ENCODE results near the gene KLRK1. TPM values are rescaled to one million over a fixed set of nuclear protein-coding genes. Genes with fewer than 3 reads are reported as not detected.
A peak's percentile ranks its signal among the peaks of the same experiment; 100 is the strongest.
"Not testable (repeated sequence)": the region's sequence is repeated elsewhere in the genome, so short reads cannot be mapped to it uniquely, and the experiment has no call there.

The KLRK1 gene
- total and polyA plus RNA-seq, 5 donors from 2014 or later: 0.98 to 2.8 (median 2.7) TPM

- H3K4me3 Mint-ChIP-seq; H3K36me3 Mint-ChIP-seq; H3K36me3 ChIP-seq (ENCODE audit: control insufficient read depth, insufficient read depth, low read length); H3K4me1 ChIP-seq (ENCODE audit: control insufficient read depth, insufficient read depth, low read length, poor library complexity, severe bottlenecking); H3K9me3 Mint-ChIP-seq; H3K4me1 Mint-ChIP-seq; DNase-seq; H3K27ac ChIP-seq (ENCODE audit: insufficient read depth, low read length, poor library complexity, severe bottlenecking); ATAC-seq (ENCODE audit: low read depth in 2 of 2); H3K9me3 ChIP-seq (ENCODE audit: control insufficient read depth in 2 of 2, low read length in 2 of 2); H3K27me3 ChIP-seq (ENCODE audit: control insufficient read depth, insufficient read depth, low read length); H3K27ac Mint-ChIP-seq; H3K4me3 ChIP-seq (ENCODE audit: low read depth, low read length): not testable (repeated sequence)
- peaks cover 16% of the 10 kb centered on the region for H3K27me3 Mint-ChIP-seq
These were observed 2.3 kb downstream of the KLRK1 start for GRCh38 chr12:10387498-10387897.

- Histone ChIP-seq H3K27ac (ENCODE audit: insufficient read depth, low read length, poor library complexity, severe bottlenecking) (no peak overlapping the region), H3K36me3 (ENCODE audit: control insufficient read depth, insufficient read depth, low read length) (no peaks in the 10 kb centered on the region), H3K4me3 (ENCODE audit: low read depth, low read length) (no peak overlapping the region), H3K9me3 (ENCODE audit: control insufficient read depth in 2 of 2, low read length in 2 of 2) (no peaks in the 10 kb centered on the region), H3K4me1 (ENCODE audit: control insufficient read depth, insufficient read depth, low read length, poor library complexity, severe bottlenecking) (no peaks in the 10 kb centered on the region), H3K27me3 (ENCODE audit: control insufficient read depth, insufficient read depth, low read length) (peaks cover 3% of the 10 kb centered on the region)
- no peaks in the 10 kb centered on the region for H3K36me3 Mint-ChIP-seq
- DNase-seq (no peak), ATAC-seq (ENCODE audit: low read depth in 2 of 2) (no peak)
- no peak overlapping the region for H3K27ac Mint-ChIP-seq
- H3K9me3 Mint-ChIP-seq: no peaks in the 10 kb centered on the region
- H3K4me1 Mint-ChIP-seq: peaks cover 0 to 6% (median 2%) of the 10 kb centered on the region in 4 donors
- peaks cover 19% of the 10 kb centered on the region for H3K27me3 Mint-ChIP-seq
- H3K4me3 Mint-ChIP-seq: no peak overlapping the region
These were observed 3.0 kb downstream of the KLRK1 start for GRCh38 chr12:10386857-10387256.

- no peaks in the 10 kb centered on the region for H3K36me3 Mint-ChIP-seq
- Histone ChIP-seq H3K27me3 (ENCODE audit: control insufficient read depth, insufficient read depth, low read length) (peaks cover 3% of the 10 kb centered on the region), H3K27ac (ENCODE audit: insufficient read depth, low read length, poor library complexity, severe bottlenecking) (no peak overlapping the region), H3K4me1 (ENCODE audit: control insufficient read depth, insufficient read depth, low read length, poor library complexity, severe bottlenecking) (no peaks in the 10 kb centered on the region), H3K4me3 (ENCODE audit: low read depth, low read length) (no peak overlapping the region), H3K9me3 (ENCODE audit: control insufficient read depth in 2 of 2, low read length in 2 of 2) (no peaks in the 10 kb centered on the region), H3K36me3 (ENCODE audit: control insufficient read depth, insufficient read depth, low read length) (no peaks in the 10 kb centered on the region)
- no peak overlapping the region for H3K4me3 Mint-ChIP-seq
- H3K9me3 Mint-ChIP-seq: peaks cover 0 to 4% (median 0%) of the 10 kb centered on the region in 7 donors
- H3K27ac Mint-ChIP-seq: no peak overlapping the region
- H3K27me3 Mint-ChIP-seq: peaks cover 27% of the 10 kb centered on the region
- DNase-seq (no peak), ATAC-seq (ENCODE audit: low read depth in 2 of 2) (no peak)
- peaks cover 0 to 6% (median 2%) of the 10 kb centered on the region in 4 donors for H3K4me1 Mint-ChIP-seq
These were observed 4.7 kb downstream of the KLRK1 start for GRCh38 chr12:10385166-10385613.

- Histone ChIP-seq H3K4me3 (ENCODE audit: low read depth, low read length) (no peak overlapping the region), H3K36me3 (ENCODE audit: control insufficient read depth, insufficient read depth, low read length) (no peaks in the 10 kb centered on the region), H3K4me1 (ENCODE audit: control insufficient read depth, insufficient read depth, low read length, poor library complexity, severe bottlenecking) (no peaks in the 10 kb centered on the region), H3K27me3 (ENCODE audit: control insufficient read depth, insufficient read depth, low read length) (peaks cover 3% of the 10 kb centered on the region), H3K9me3 (ENCODE audit: control insufficient read depth in 2 of 2, low read length in 2 of 2) (no peaks in the 10 kb centered on the region), H3K27ac (ENCODE audit: insufficient read depth, low read length, poor library complexity, severe bottlenecking) (no peak overlapping the region)
- ATAC-seq (ENCODE audit: low read depth in 2 of 2) (no peak), DNase-seq (no peak)
- Mint-ChIP-seq H3K9me3 (peaks cover 0 to 4% (median 0%) of the 10 kb centered on the region in 7 donors), H3K36me3 (no peaks in the 10 kb centered on the region), H3K4me3 (no peak overlapping the region), H3K27ac (no peak overlapping the region), H3K27me3 (peaks cover 23% of the 10 kb centered on the region), H3K4me1 (peaks cover 0 to 1% (median 0%) of the 10 kb centered on the region in 4 donors)
These were observed 5.7 kb downstream of the KLRK1 start for GRCh38 chr12:10384191-10384590.

GRCh38 chr12:10381928-10382628, 7.8 kb downstream of the KLRK1 start:
- Mint-ChIP-seq H3K4me3 (peak overlapping the region in 1 of 4 donors; percentile 62), H3K27me3 (peaks cover 23% of the 10 kb centered on the region), H3K4me1 (no peaks in the 10 kb centered on the region), H3K27ac (peak overlapping the region in 1 of 3 donors; percentile 22), H3K36me3 (no peaks in the 10 kb centered on the region), H3K9me3 (peaks cover 0 to 4% (median 0%) of the 10 kb centered on the region in 7 donors)
- H3K36me3 ChIP-seq (ENCODE audit: control insufficient read depth, insufficient read depth, low read length): no peaks in the 10 kb centered on the region
- H3K27ac ChIP-seq (ENCODE audit: insufficient read depth, low read length, poor library complexity, severe bottlenecking): no peak overlapping the region
- no peaks in the 10 kb centered on the region for H3K4me1 ChIP-seq (ENCODE audit: control insufficient read depth, insufficient read depth, low read length, poor library complexity, severe bottlenecking)
- DNase-seq (no peak), ATAC-seq (ENCODE audit: low read depth in 2 of 2) (no peak)
- no peak overlapping the region for H3K4me3 ChIP-seq (ENCODE audit: low read depth, low read length)
- peaks cover 3% of the 10 kb centered on the region for H3K27me3 ChIP-seq (ENCODE audit: control insufficient read depth, insufficient read depth, low read length)
- no peaks in the 10 kb centered on the region for H3K9me3 ChIP-seq (ENCODE audit: control insufficient read depth in 2 of 2, low read length in 2 of 2)

GRCh38 chr12:10378737-10379136, 11.1 kb downstream of the KLRK1 start:
- H3K27me3 ChIP-seq (ENCODE audit: control insufficient read depth, insufficient read depth, low read length); H3K9me3 ChIP-seq (ENCODE audit: control insufficient read depth in 2 of 2, low read length in 2 of 2); H3K4me1 ChIP-seq (ENCODE audit: control insufficient read depth, insufficient read depth, low read length, poor library complexity, severe bottlenecking); DNase-seq; H3K4me3 ChIP-seq (ENCODE audit: low read depth, low read length); H3K4me1 Mint-ChIP-seq; H3K36me3 ChIP-seq (ENCODE audit: control insufficient read depth, insufficient read depth, low read length); H3K4me3 Mint-ChIP-seq; H3K36me3 Mint-ChIP-seq; H3K27ac Mint-ChIP-seq; ATAC-seq (ENCODE audit: low read depth in 2 of 2); H3K27ac ChIP-seq (ENCODE audit: insufficient read depth, low read length, poor library complexity, severe bottlenecking); H3K9me3 Mint-ChIP-seq: not testable (repeated sequence)
- H3K27me3 Mint-ChIP-seq: peaks cover 22% of the 10 kb centered on the region

- no peak overlapping the region for H3K27ac Mint-ChIP-seq
- Histone ChIP-seq H3K27ac (ENCODE audit: insufficient read depth, low read length, poor library complexity, severe bottlenecking) (no peak overlapping the region), H3K27me3 (ENCODE audit: control insufficient read depth, insufficient read depth, low read length) (peaks cover 5% of the 10 kb centered on the region), H3K9me3 (ENCODE audit: control insufficient read depth in 2 of 2, low read length in 2 of 2) (no peaks in the 10 kb centered on the region), H3K4me1 (ENCODE audit: control insufficient read depth, insufficient read depth, low read length, poor library complexity, severe bottlenecking) (no peaks in the 10 kb centered on the region), H3K36me3 (ENCODE audit: control insufficient read depth, insufficient read depth, low read length) (no peaks in the 10 kb centered on the region), H3K4me3 (ENCODE audit: low read depth, low read length) (no peak overlapping the region)
- peaks cover 18% of the 10 kb centered on the region for H3K27me3 Mint-ChIP-seq
- H3K4me1 Mint-ChIP-seq: peaks cover 0 to 7% (median 3%) of the 10 kb centered on the region in 4 donors
- no peak for DNase-seq
- H3K4me3 Mint-ChIP-seq: no peak overlapping the region
- ATAC-seq (ENCODE audit: low read depth in 2 of 2): no peak
- H3K36me3 Mint-ChIP-seq: no peaks in the 10 kb centered on the region
- H3K9me3 Mint-ChIP-seq: peaks cover 0 to 2% (median 0%) of the 10 kb centered on the region in 7 donors
These were observed 15.2 kb downstream of the KLRK1 start for GRCh38 chr12:10374624-10375018.

- Mint-ChIP-seq H3K27me3 (peaks cover 21% of the 10 kb centered on the region), H3K4me1 (peaks cover 0 to 9% (median 4%) of the 10 kb centered on the region in 4 donors), H3K4me3 (no peak overlapping the region), H3K36me3 (peaks cover 4% of the 10 kb centered on the region), H3K27ac (peak overlapping the region in 1 of 3 donors; percentile 50), H3K9me3 (peaks cover 0 to 4% (median 1%) of the 10 kb centered on the region in 7 donors)
- H3K4me1 ChIP-seq (ENCODE audit: control insufficient read depth, insufficient read depth, low read length, poor library complexity, severe bottlenecking): no peaks in the 10 kb centered on the region
- H3K4me3 ChIP-seq (ENCODE audit: low read depth, low read length): no peak overlapping the region
- no peaks in the 10 kb centered on the region for H3K36me3 ChIP-seq (ENCODE audit: control insufficient read depth, insufficient read depth, low read length)
- H3K9me3 ChIP-seq (ENCODE audit: control insufficient read depth in 2 of 2, low read length in 2 of 2): no peaks in the 10 kb centered on the region
- peaks cover 5% of the 10 kb centered on the region for H3K27me3 ChIP-seq (ENCODE audit: control insufficient read depth, insufficient read depth, low read length)
- no peak for ATAC-seq (ENCODE audit: low read depth in 2 of 2)
- H3K27ac ChIP-seq (ENCODE audit: insufficient read depth, low read length, poor library complexity, severe bottlenecking): no peak overlapping the region
- no peak for DNase-seq
These were observed 17.3 kb downstream of the KLRK1 start for GRCh38 chr12:10372559-10372958.

Data from CD4-positive, CD25-positive, alpha-beta regulatory T cell (primary cell).